Activated naive CD8-positive, alpha-beta T cell treated with anti-CD3 and anti-CD28 coated beads for 36 hours (primary cell): Measurements from ENCODE around the gene GRIA2. TPM values are rescaled to one million over a fixed set of nuclear protein-coding genes. Genes with fewer than 3 reads are reported as not detected.

ENCODE experiments used
- DNase-seq: peaks from one replicate; pipeline ENCODE4 v3.0.0; 2021
- H3K27ac Mint-ChIP-seq: one replicate; pipeline ENCODE4 v1.8.0; 2022; ENCODE audit warnings: mild to moderate bottlenecking, moderate library complexity, mixed read lengths
- H3K27me3 Mint-ChIP-seq: one replicate; pipeline ENCODE4 v1.8.0; 2022; ENCODE audit warnings: mild to moderate bottlenecking, mixed read lengths
- H3K36me3 Mint-ChIP-seq: one replicate; pipeline ENCODE4 v1.8.0; 2021; ENCODE audit warnings: mild to moderate bottlenecking, mixed read lengths
- H3K4me1 Mint-ChIP-seq: one replicate; pipeline ENCODE4 v1.8.0; 2021; ENCODE audit warnings: mixed read lengths
- H3K4me3 Mint-ChIP-seq: one replicate; pipeline ENCODE4 v1.8.0; 2022; ENCODE audit warnings: mild to moderate bottlenecking, moderate library complexity, mixed read lengths
- H3K9me3 Mint-ChIP-seq: one replicate; pipeline ENCODE4 v1.8.0; 2022; ENCODE audit warnings: mixed read lengths
- total RNA-seq, 2 experiments: library from RNA; stranded (reverse); gene quantifications; one replicate each; pipeline ENCODE4 v1.2.3, GENCODE V29; 2021

GRIA2 gene
- total RNA-seq, 2 experiments from 2014 or later = not detected

- no peak for DNase-seq
- no peak overlapping the region for H3K4me3 Mint-ChIP-seq
- no peaks in the 10 kb centered on the region for H3K9me3 Mint-ChIP-seq
- H3K27me3 Mint-ChIP-seq = no peaks in the 10 kb centered on the region
- no peaks in the 10 kb centered on the region for H3K4me1 Mint-ChIP-seq
- no peaks in the 10 kb centered on the region for H3K36me3 Mint-ChIP-seq
- H3K27ac Mint-ChIP-seq = no peak overlapping the region
These were observed 70.5 kb downstream of the GRIA2 start for GRCh38 chr4:157291071-157291470.

- H3K36me3 Mint-ChIP-seq = no peaks in the 10 kb centered on the region
- H3K9me3 Mint-ChIP-seq = no peaks in the 10 kb centered on the region
- no peaks in the 10 kb centered on the region for H3K4me1 Mint-ChIP-seq
- no peaks in the 10 kb centered on the region for H3K27me3 Mint-ChIP-seq
- no peak for DNase-seq
- H3K27ac Mint-ChIP-seq = no peak overlapping the region
- H3K4me3 Mint-ChIP-seq = no peak overlapping the region
These were observed 73.1 kb downstream of the GRIA2 start for GRCh38 chr4:157293673-157294072.

GRCh38 chr4:157294575-157294974, 74.0 kb downstream of the GRIA2 start:
- Mint-ChIP-seq H3K4me3 (no peak overlapping the region), H3K4me1 (no peaks in the 10 kb centered on the region), H3K9me3 (no peaks in the 10 kb centered on the region), H3K36me3 (no peaks in the 10 kb centered on the region), H3K27ac (no peak overlapping the region), H3K27me3 (no peaks in the 10 kb centered on the region)
- DNase-seq = no peak

GRCh38 chr4:157300701-157301100, 80.2 kb downstream of the GRIA2 start:
- H3K4me3 Mint-ChIP-seq = no peak overlapping the region
- H3K9me3 Mint-ChIP-seq = no peaks in the 10 kb centered on the region
- H3K27ac Mint-ChIP-seq = no peak overlapping the region
- H3K27me3 Mint-ChIP-seq = no peaks in the 10 kb centered on the region
- H3K4me1 Mint-ChIP-seq = no peaks in the 10 kb centered on the region
- no peak for DNase-seq
- H3K36me3 Mint-ChIP-seq = no peaks in the 10 kb centered on the region

- H3K4me3 Mint-ChIP-seq = no peak overlapping the region
- DNase-seq = no peak
- no peaks in the 10 kb centered on the region for H3K27me3 Mint-ChIP-seq
- H3K4me1 Mint-ChIP-seq = no peaks in the 10 kb centered on the region
- no peaks in the 10 kb centered on the region for H3K36me3 Mint-ChIP-seq
- H3K27ac Mint-ChIP-seq = no peak overlapping the region
- H3K9me3 Mint-ChIP-seq = no peaks in the 10 kb centered on the region
These were observed 83.0 kb downstream of the GRIA2 start for GRCh38 chr4:157303471-157303960.

GRCh38 chr4:157304769-157305168, 84.2 kb downstream of the GRIA2 start:
- H3K27ac Mint-ChIP-seq = no peak overlapping the region
- DNase-seq = no peak
- H3K9me3 Mint-ChIP-seq = no peaks in the 10 kb centered on the region
- no peak overlapping the region for H3K4me3 Mint-ChIP-seq
- H3K4me1 Mint-ChIP-seq = no peaks in the 10 kb centered on the region
- H3K36me3 Mint-ChIP-seq = no peaks in the 10 kb centered on the region
- H3K27me3 Mint-ChIP-seq = no peaks in the 10 kb centered on the region

- Mint-ChIP-seq H3K27ac (no peak overlapping the region), H3K36me3 (no peaks in the 10 kb centered on the region), H3K4me1 (no peaks in the 10 kb centered on the region), H3K4me3 (no peak overlapping the region), H3K27me3 (no peaks in the 10 kb centered on the region), H3K9me3 (peaks cover 1% of the 10 kb centered on the region)
- no peak for DNase-seq
These were observed 92.2 kb downstream of the GRIA2 start for GRCh38 chr4:157312702-157313101.

- no peak overlapping the region for H3K27ac Mint-ChIP-seq
- peaks cover 1% of the 10 kb centered on the region for H3K9me3 Mint-ChIP-seq
- H3K27me3 Mint-ChIP-seq = no peaks in the 10 kb centered on the region
- no peak for DNase-seq
- no peaks in the 10 kb centered on the region for H3K4me1 Mint-ChIP-seq
- H3K4me3 Mint-ChIP-seq = no peak overlapping the region
- no peaks in the 10 kb centered on the region for H3K36me3 Mint-ChIP-seq
These were observed 94.4 kb downstream of the GRIA2 start for GRCh38 chr4:157314906-157315305.

GRCh38 chr4:157315968-157316367, 95.4 kb downstream of the GRIA2 start:
- H3K36me3 Mint-ChIP-seq = no peaks in the 10 kb centered on the region
- no peak overlapping the region for H3K4me3 Mint-ChIP-seq
- no peak overlapping the region for H3K27ac Mint-ChIP-seq
- H3K27me3 Mint-ChIP-seq = no peaks in the 10 kb centered on the region
- no peak for DNase-seq
- H3K4me1 Mint-ChIP-seq = no peaks in the 10 kb centered on the region
- peaks cover 1% of the 10 kb centered on the region for H3K9me3 Mint-ChIP-seq

GRCh38 chr4:157320092-157320491, 99.6 kb downstream of the GRIA2 start:
- no peak overlapping the region for H3K4me3 Mint-ChIP-seq
- H3K27me3 Mint-ChIP-seq = no peaks in the 10 kb centered on the region
- no peaks in the 10 kb centered on the region for H3K36me3 Mint-ChIP-seq
- H3K9me3 Mint-ChIP-seq = peaks cover 1% of the 10 kb centered on the region
- no peaks in the 10 kb centered on the region for H3K4me1 Mint-ChIP-seq
- H3K27ac Mint-ChIP-seq = no peak overlapping the region
- no peak for DNase-seq

- no peaks in the 10 kb centered on the region for H3K27me3 Mint-ChIP-seq
- H3K36me3 Mint-ChIP-seq = no peaks in the 10 kb centered on the region
- H3K27ac Mint-ChIP-seq = no peak overlapping the region
- no peak overlapping the region for H3K4me3 Mint-ChIP-seq
- peaks cover 1% of the 10 kb centered on the region for H3K9me3 Mint-ChIP-seq
- no peak for DNase-seq
- no peaks in the 10 kb centered on the region for H3K4me1 Mint-ChIP-seq
These were observed 107.1 kb downstream of the GRIA2 start for GRCh38 chr4:157327666-157328065.

GRCh38 chr4:157357887-157358286, 137.4 kb downstream of the GRIA2 start:
- H3K4me1 Mint-ChIP-seq = no peaks in the 10 kb centered on the region
- no peak overlapping the region for H3K27ac Mint-ChIP-seq
- no peaks in the 10 kb centered on the region for H3K9me3 Mint-ChIP-seq
- H3K27me3 Mint-ChIP-seq = no peaks in the 10 kb centered on the region
- H3K4me3 Mint-ChIP-seq = no peak overlapping the region
- DNase-seq = no peak
- H3K36me3 Mint-ChIP-seq = no peaks in the 10 kb centered on the region

GRCh38 chr4:157358439-157358838, 137.9 kb downstream of the GRIA2 start:
- Mint-ChIP-seq H3K4me3 (no peak overlapping the region), H3K27me3 (no peaks in the 10 kb centered on the region), H3K27ac (no peak overlapping the region), H3K36me3 (no peaks in the 10 kb centered on the region), H3K9me3 (no peaks in the 10 kb centered on the region), H3K4me1 (no peaks in the 10 kb centered on the region)
- no peak for DNase-seq

GRCh38 chr4:157358851-157359250, 138.3 kb downstream of the GRIA2 start:
- no peaks in the 10 kb centered on the region for H3K27me3 Mint-ChIP-seq
- no peaks in the 10 kb centered on the region for H3K36me3 Mint-ChIP-seq
- H3K4me1 Mint-ChIP-seq = no peaks in the 10 kb centered on the region
- no peak overlapping the region for H3K4me3 Mint-ChIP-seq
- no peak overlapping the region for H3K27ac Mint-ChIP-seq
- no peaks in the 10 kb centered on the region for H3K9me3 Mint-ChIP-seq
- DNase-seq = no peak

- DNase-seq = no peak
- H3K4me1 Mint-ChIP-seq = no peaks in the 10 kb centered on the region
- H3K27me3 Mint-ChIP-seq = no peaks in the 10 kb centered on the region
- no peak overlapping the region for H3K27ac Mint-ChIP-seq
- no peak overlapping the region for H3K4me3 Mint-ChIP-seq
- H3K36me3 Mint-ChIP-seq = no peaks in the 10 kb centered on the region
- H3K9me3 Mint-ChIP-seq = no peaks in the 10 kb centered on the region
These were observed 142.8 kb downstream of the GRIA2 start for GRCh38 chr4:157363360-157363759.

- Mint-ChIP-seq H3K27ac (no peak overlapping the region), H3K4me3 (no peak overlapping the region), H3K27me3 (no peaks in the 10 kb centered on the region), H3K4me1 (no peaks in the 10 kb centered on the region), H3K9me3 (peaks cover 3% of the 10 kb centered on the region), H3K36me3 (no peaks in the 10 kb centered on the region)
- no peak for DNase-seq
These were observed 151.6 kb downstream of the GRIA2 start for GRCh38 chr4:157372154-157372553.

- DNase-seq = no peak
- Mint-ChIP-seq H3K27ac (no peak overlapping the region), H3K4me3 (no peak overlapping the region), H3K27me3 (no peaks in the 10 kb centered on the region), H3K9me3 (peaks cover 3% of the 10 kb centered on the region), H3K36me3 (no peaks in the 10 kb centered on the region), H3K4me1 (no peaks in the 10 kb centered on the region)
These were observed 152.0 kb downstream of the GRIA2 start for GRCh38 chr4:157372567-157372966.
